Mesothelial cell of epicardium (in vitro differentiated cells): Measurements from ENCODE around the gene ZMAT5. TPM values are rescaled to one million over a fixed set of nuclear protein-coding genes. Genes with fewer than 3 reads are reported as not detected.

Source experiments
- DNase-seq, 2 experiments: peaks; one replicate each; pipeline ENCODE4 v3.0.0; 2021; ENCODE audit warnings: low spot score in 2 of 2; ENCODE audit not compliant: unreplicated experiment in 2 of 2
- H3K27ac Mint-ChIP-seq: 2 replicates; pipeline ENCODE4 v1.8.0; 2021; ENCODE audit warnings: mixed read lengths
- H3K27me3 Mint-ChIP-seq: 2 replicates; pipeline ENCODE4 v1.8.0; 2021; ENCODE audit warnings: low read depth, mixed read lengths
- H3K36me3 Mint-ChIP-seq: 2 replicates; pipeline ENCODE4 v1.8.0; 2021; ENCODE audit warnings: mixed read lengths
- H3K4me1 Mint-ChIP-seq: 2 replicates; pipeline ENCODE4 v1.8.0; 2021; ENCODE audit warnings: mixed read lengths
- H3K4me3 Mint-ChIP-seq: 2 replicates; pipeline ENCODE4 v1.8.0; 2021; ENCODE audit warnings: mild to moderate bottlenecking, moderate library complexity, mixed read lengths
- H3K9me3 Mint-ChIP-seq: 2 replicates; pipeline ENCODE4 v1.8.0; 2021; ENCODE audit warnings: mixed read lengths
- CTCF ChIP-seq: fragments of 200-600 bp; sonication (generic); IDR thresholded peaks from one replicate; pipeline ENCODE4 v1.5.0; 2021; ENCODE audit warnings: antibody characterized with exemption; ENCODE audit not compliant: unreplicated experiment
- total RNA-seq: library from RNA; stranded (reverse); gene quantifications from 3 replicates; pipeline ENCODE4 v1.2.1, GENCODE V29; 2021

Gene ZMAT5
- total RNA-seq, 1 donor from 2014 or later: 17.1 TPM

- Mint-ChIP-seq H3K4me3 (no peak overlapping the region), H3K27ac (no peak overlapping the region), H3K27me3 (peaks cover 71% of the 10 kb centered on the region), H3K36me3 (no peaks in the 10 kb centered on the region), H3K9me3 (no peaks in the 10 kb centered on the region), H3K4me1 (peaks cover 21% of the 10 kb centered on the region)
- TF ChIP-seq CTCF: no peak
- DNase-seq: no peak
Measured at GRCh38 chr22:29703569-29704195, 63.1 kb downstream of the ZMAT5 start.

DNA sequence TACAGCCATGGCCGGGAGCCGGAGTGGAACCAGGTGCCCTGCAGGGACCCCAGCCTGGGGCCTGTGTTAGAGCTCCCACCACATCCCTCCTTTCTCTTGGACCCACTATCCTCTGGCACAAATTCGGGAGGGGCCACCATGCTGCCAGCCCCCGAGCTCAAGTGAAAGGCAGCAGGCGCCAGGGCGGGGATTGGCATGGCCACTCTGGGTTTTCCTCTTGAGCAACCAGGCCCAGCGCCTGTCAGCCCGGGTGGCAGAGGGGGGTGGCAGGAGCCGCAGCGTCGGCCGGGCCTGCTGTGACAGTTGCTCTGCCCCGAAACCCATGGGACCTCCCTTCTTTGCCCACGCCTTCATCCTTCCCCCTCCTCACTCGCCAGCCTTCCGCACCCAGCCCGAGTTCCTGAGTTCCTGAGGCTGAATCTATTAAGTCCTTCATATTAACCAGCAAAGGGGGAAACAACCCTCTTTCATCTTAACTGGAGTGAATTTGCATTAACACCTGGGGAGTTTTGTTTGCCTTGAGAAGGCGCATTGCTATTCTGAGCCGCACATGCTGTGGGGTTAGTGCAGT lies 63.8 kb downstream of the ZMAT5 start:
- TF ChIP-seq CTCF: no peak
- Mint-ChIP-seq H3K4me3 (no peak overlapping the region), H3K27ac (no peak overlapping the region), H3K27me3 (peaks cover 64% of the 10 kb centered on the region), H3K9me3 (no peaks in the 10 kb centered on the region), H3K4me1 (peaks cover 21% of the 10 kb centered on the region), H3K36me3 (peaks cover 3% of the 10 kb centered on the region)
- DNase-seq: no peak

- H3K27ac Mint-ChIP-seq: no peak overlapping the region
- H3K27me3 Mint-ChIP-seq: peaks cover 57% of the 10 kb centered on the region
- H3K4me1 Mint-ChIP-seq: peaks cover 21% of the 10 kb centered on the region
- no peak for TF ChIP-seq CTCF
- no peaks in the 10 kb centered on the region for H3K9me3 Mint-ChIP-seq
- H3K4me3 Mint-ChIP-seq: no peak overlapping the region
- no peak for DNase-seq
- peaks cover 4% of the 10 kb centered on the region for H3K36me3 Mint-ChIP-seq
Measured at GRCh38 chr22:29702000-29702930, 64.5 kb downstream of the ZMAT5 start.

DNA sequence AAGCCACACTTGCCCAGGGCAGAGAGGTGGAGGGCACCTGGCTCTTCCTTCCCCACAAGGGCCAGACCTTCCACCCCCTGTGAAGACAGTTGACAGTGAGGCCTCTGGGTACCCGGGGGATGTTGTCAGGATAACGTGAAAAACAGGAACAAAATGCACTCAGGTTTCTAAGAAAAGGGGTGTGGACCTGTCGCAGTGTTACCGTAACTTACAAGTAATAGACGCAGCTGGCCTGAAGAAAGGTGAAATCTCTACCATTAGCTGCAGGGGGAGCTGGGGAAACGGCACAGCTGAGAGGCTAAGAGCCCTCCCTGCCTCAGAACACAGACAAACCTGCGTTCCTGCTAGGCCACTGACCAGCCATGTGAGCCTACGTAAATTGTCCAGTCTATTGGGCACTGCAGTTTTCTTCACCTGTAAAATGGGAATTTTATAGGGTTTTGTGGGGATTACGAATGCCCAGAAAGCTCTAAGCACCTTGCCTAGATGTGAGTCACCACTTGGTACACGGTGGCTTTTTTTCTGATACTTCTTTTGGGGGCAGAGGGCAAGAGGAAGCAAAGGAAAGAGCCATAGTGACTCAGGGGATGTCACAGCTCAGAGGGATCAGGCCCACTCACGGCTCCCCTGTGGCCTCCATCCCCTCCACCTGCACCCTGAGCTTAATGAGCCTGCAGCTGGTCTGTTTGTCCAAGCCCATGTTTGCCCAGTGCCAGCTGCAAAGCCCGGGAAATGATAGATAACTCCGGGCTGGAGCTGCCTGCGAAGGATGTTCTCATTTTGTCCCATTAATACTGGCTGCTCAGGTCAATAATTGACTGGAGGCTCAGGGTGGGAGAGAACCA lies 65.4 kb downstream of the ZMAT5 start:
- peaks cover 15% of the 10 kb centered on the region for H3K4me1 Mint-ChIP-seq

More for the DNA sequence above, 65.4 kb downstream of the ZMAT5 start:
- Mint-ChIP-seq H3K9me3 (no peaks in the 10 kb centered on the region), H3K4me3 (no peak overlapping the region), H3K36me3 (peaks cover 4% of the 10 kb centered on the region), H3K27ac (no peak overlapping the region), H3K27me3 (peaks cover 49% of the 10 kb centered on the region)
- no peak for TF ChIP-seq CTCF
- no peak for DNase-seq
